ENCODE results near the gene PIGO. TPM values are rescaled to one million over a fixed set of nuclear protein-coding genes. Genes with fewer than 3 reads are reported as not detected.

The PIGO gene
- total and polyA plus RNA-seq, 7 donors: 6.2 to 11.6 (median 8.1) TPM

DNA sequence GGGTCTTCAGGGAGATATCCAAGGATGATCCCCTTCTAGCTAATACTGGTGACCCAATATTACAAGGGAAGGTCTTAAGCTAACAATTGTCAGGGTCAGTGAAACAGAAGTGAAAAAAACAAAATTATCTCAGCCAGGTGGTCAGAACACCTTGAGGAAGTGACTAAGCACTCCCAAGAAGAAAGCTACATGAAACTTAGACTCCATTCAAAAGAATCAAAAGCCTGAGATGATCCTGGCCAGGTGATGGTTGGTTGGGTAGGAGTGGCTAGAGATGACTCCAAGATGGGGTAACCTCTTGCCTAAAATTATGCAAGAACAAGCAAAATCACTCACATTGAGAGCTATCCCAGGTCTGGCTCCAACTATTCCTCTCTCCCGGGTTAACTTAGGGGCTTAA is 29.3 kb downstream of the PIGO start:
- intact Hi-C loops (cut with DNase I): no loop called here
- ATAC-seq (no peak), DNase-seq (no peak)
- TF ChIP-seq, protein P1, sequence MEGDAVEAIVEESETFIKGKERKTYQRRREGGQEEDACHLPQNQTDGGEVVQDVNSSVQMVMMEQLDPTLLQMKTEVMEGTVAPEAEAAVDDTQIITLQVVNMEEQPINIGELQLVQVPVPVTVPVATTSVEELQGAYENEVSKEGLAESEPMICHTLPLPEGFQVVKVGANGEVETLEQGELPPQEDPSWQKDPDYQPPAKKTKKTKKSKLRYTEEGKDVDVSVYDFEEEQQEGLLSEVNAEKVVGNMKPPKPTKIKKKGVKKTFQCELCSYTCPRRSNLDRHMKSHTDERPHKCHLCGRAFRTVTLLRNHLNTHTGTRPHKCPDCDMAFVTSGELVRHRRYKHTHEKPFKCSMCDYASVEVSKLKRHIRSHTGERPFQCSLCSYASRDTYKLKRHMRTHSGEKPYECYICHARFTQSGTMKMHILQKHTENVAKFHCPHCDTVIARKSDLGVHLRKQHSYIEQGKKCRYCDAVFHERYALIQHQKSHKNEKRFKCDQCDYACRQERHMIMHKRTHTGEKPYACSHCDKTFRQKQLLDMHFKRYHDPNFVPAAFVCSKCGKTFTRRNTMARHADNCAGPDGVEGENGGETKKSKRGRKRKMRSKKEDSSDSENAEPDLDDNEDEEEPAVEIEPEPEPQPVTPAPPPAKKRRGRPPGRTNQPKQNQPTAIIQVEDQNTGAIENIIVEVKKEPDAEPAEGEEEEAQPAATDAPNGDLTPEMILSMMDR (IDR thresholded peaks at IDR 0.05): no peak
- Histone ChIP-seq H3K4me3 (no peak overlapping the region), H3K9me3 (no peaks in the 10 kb centered on the region), H3K36me3 (ENCODE audit: insufficient read depth in 1 of 2, low read depth in 1 of 2) (peaks cover 45 to 72% of the 10 kb centered on the region in 2 donors), H3K27ac (no peak overlapping the region), H3K4me1 (peaks cover 29% of the 10 kb centered on the region), H3K27me3 (ENCODE audit: insufficient read depth in 3 of 3, low read length in 2 of 3) (no peaks in the 10 kb centered on the region)
- WGBS, 3 donors: 80 to 89% (median 83%) methylated on average over 1 of the region's 1 CpG

DNA sequence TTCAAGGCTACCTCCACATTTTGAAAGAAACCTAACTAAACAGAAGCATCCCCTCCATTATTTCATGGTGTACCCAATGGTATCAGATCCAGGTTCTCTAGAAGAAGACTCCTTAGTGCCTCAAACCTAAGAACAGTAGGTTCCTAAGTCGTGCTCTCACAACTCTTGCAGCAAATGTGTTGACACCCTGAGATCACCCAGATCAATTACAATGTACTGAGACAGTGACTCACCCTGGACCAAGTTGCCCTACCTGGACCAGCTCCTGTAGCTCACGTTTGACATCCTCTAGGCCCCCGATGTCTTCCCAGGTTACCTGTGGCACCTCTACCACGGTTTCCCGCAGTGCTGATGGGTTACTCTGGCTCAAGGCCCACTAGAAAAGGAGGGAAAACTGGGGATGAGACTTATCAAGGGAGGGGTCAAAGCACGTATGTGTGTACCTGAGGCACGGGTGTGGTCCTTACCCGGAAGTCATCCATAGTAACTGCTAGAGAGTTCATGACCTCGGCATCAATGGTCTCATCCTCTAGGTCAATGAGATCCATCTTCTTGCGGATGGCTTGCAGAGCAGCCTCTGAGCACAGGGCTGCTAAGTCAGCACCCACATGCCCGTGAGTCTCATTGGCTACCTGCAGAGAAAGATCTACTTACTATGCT is 35.7 kb downstream of the PIGO start:
- no peak for DNase-seq
- no peaks in the 10 kb centered on the region for H3K27me3 ChIP-seq (ENCODE audit: insufficient read depth in 3 of 3, low read length in 2 of 3)
- intact Hi-C loops (cut with DNase I): no loop called here
- peak; percentile 18 to 77 (median 45) for ATAC-seq
- 91 to 95% (median 92%) methylated on average over 11 of the region's 11 CpGs for WGBS, 3 donors
- H3K36me3 ChIP-seq (ENCODE audit: insufficient read depth in 1 of 2, low read depth in 1 of 2): peaks cover 67 to 100% of the 10 kb centered on the region in 2 donors
- TF ChIP-seq, protein P1 (IDR thresholded peaks at IDR 0.05): no peak
- H3K4me3 ChIP-seq: no peak overlapping the region
- no peaks in the 10 kb centered on the region for H3K4me1 ChIP-seq
- no peak overlapping the region for H3K27ac ChIP-seq
- no peaks in the 10 kb centered on the region for H3K9me3 ChIP-seq

DNA sequence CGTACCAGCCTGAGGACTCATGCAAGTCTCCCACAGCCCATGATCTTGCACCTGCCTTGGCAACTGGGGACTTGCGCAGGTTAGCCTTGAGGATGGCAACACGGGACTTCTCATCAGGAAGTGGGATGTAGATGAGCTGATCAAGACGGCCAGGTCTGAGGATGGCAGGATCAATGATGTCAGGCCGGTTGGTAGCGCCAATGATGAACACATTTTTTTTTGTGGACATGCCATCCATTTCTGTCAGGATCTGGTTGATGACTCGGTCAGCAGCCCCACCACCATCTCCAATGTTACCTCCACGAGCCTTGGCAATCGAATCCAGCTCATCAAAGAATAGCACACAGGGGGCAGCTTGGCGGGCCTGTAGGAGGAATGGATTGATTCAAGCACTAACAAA is 37.0 kb downstream of the PIGO start:
- intact Hi-C loops (cut with DNase I): no loop called here
- Histone ChIP-seq H3K4me1 (no peaks in the 10 kb centered on the region), H3K9me3 (no peaks in the 10 kb centered on the region), H3K27me3 (ENCODE audit: insufficient read depth in 3 of 3, low read length in 2 of 3) (no peaks in the 10 kb centered on the region), H3K36me3 (ENCODE audit: insufficient read depth in 1 of 2, low read depth in 1 of 2) (peaks cover 66 to 100% of the 10 kb centered on the region in 2 donors), H3K27ac (no peak overlapping the region), H3K4me3 (no peak overlapping the region)
- 87 to 95% (median 93%) methylated on average over 10 of the region's 10 CpGs for WGBS, 3 donors
- TF ChIP-seq, protein P1 (IDR thresholded peaks at IDR 0.05): no peak
- DNase-seq (no peak), ATAC-seq (no peak)

DNA sequence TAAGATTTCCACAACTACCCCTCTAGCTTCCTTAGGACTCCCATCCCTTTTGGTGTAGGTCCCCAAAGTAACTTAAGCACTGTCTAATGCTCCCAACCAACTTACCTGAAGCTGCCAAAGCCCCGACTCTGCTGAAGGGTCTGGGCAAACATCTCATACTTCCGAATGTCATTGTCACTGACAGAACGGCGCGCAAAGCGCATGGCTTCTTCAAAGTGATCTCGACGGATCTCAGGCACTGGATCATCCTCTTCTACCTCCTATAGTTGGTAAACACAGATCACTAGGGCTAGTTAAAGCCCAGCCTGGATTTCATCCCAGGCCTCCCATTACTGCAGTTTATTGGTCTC is 39.1 kb downstream of the PIGO start:
- Histone ChIP-seq H3K27ac (no peak overlapping the region), H3K4me1 (no peaks in the 10 kb centered on the region), H3K36me3 (ENCODE audit: insufficient read depth in 1 of 2, low read depth in 1 of 2) (peaks cover 50 to 99% of the 10 kb centered on the region in 2 donors), H3K27me3 (ENCODE audit: insufficient read depth in 3 of 3, low read length in 2 of 3) (no peaks in the 10 kb centered on the region), H3K9me3 (no peaks in the 10 kb centered on the region), H3K4me3 (no peak overlapping the region)
- DNase-seq: no peak
- intact Hi-C loops (cut with DNase I): no loop called here
- ATAC-seq: no peak
- 96 to 98% (median 97%) methylated on average over 8 of the region's 8 CpGs for WGBS, 3 donors
- TF ChIP-seq, protein P1 (IDR thresholded peaks at IDR 0.05): no peak

Data from psoas muscle (tissue), 8 donors.